ENCODE data around the gene JPH4. TPM values are rescaled to one million over a fixed set of nuclear protein-coding genes. Genes with fewer than 3 reads are reported as not detected.
"Not testable (repeated sequence)": the region's sequence is repeated elsewhere in the genome, so short reads cannot be mapped to it uniquely, and the experiment has no call there.

Gene JPH4
- total RNA-seq, 2 donors from 2014 or later: 0.52 to 0.99 TPM

DNA sequence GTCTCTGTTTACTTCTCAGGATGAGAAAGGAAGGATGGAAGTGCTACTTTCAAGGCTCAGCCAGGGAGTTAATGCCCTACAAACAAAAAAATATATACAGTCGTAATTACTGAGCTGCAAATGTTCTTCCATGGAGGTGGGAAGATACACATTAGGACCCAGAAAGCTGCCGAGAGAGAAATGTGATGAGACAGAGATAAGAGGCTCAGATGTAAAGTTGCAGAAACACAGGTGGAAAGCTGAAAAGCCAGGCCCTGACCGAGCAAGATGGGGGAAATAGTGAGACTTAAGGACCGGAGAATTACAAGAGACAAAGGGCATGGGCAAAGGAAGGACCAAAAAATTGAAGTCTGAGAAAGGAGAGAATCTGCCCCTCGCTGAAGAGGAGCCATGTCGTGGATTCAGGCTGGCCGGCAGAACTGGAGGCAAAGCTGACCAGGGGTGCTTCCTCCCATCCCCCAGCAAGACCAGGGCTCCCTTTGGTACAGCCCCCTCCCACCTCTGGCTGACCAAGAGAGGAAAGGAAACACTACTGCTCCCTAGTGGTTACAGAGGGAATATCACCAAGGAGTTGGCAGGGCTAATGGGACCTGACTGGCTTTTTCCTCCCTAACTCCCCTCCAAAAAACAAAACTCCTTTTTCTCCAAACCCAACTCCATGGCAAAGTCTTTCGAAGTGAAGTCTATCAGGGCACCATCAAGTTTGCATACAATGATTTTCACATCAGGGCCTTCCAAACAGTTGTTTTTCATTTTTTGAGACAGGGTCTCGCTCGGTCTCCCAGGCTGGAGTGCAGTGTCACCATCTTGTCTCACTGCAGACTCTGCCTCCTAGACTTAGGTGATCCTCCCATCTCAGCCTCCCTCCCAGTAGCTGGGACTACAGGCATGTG is 39.1 kb downstream of the JPH4 start:
- TF ChIP-seq, protein P1, sequence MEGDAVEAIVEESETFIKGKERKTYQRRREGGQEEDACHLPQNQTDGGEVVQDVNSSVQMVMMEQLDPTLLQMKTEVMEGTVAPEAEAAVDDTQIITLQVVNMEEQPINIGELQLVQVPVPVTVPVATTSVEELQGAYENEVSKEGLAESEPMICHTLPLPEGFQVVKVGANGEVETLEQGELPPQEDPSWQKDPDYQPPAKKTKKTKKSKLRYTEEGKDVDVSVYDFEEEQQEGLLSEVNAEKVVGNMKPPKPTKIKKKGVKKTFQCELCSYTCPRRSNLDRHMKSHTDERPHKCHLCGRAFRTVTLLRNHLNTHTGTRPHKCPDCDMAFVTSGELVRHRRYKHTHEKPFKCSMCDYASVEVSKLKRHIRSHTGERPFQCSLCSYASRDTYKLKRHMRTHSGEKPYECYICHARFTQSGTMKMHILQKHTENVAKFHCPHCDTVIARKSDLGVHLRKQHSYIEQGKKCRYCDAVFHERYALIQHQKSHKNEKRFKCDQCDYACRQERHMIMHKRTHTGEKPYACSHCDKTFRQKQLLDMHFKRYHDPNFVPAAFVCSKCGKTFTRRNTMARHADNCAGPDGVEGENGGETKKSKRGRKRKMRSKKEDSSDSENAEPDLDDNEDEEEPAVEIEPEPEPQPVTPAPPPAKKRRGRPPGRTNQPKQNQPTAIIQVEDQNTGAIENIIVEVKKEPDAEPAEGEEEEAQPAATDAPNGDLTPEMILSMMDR (IDR thresholded peaks at IDR 0.05): peak; percentile 58 to 76 (median 66)
- no peak for TF ChIP-seq POLR2A (IDR thresholded peaks at IDR 0.05)
- no peaks in the 10 kb centered on the region for H3K27me3 ChIP-seq
- intact Hi-C loops (cut with DNase I): no loop called here
- peak in 1 of 4 donors; percentile 34 for DNase-seq
- H3K4me3 ChIP-seq: no peak overlapping the region
- 37 to 40% methylated on average over 10 of the region's 10 CpGs for WGBS, 2 donors
- ATAC-seq: peak; percentile 84
- no peak overlapping the region for H3K27ac ChIP-seq
- H3K4me1 ChIP-seq: no peaks in the 10 kb centered on the region
- H3K9me3 ChIP-seq: no peaks in the 10 kb centered on the region
- no peaks in the 10 kb centered on the region for H3K36me3 ChIP-seq (replicated peaks in 1 of 2; ENCODE audit: insufficient read depth in 1 of 2, low read depth in 2 of 2)

DNA sequence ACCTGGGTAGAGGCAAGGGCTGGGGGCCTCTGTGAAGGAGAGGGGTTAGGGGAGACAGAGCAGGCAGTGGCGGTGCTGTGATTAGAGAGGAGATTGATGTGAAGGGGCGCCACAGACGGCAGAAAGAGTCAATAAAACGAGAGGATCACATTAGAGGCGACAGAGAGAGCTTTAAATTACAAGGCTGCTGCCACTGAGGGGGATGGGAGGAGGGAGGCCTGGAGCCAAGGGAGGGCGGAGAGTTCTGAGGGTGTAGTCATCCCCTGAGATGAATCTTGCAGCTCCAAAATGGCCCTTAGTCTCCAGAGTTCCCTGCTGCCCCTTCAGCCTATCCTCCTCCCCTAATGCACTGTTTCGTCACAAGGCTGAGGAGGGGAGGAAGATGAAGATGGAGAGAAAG is 39.8 kb downstream of the JPH4 start:
- DNase-seq: no peak
- WGBS, 2 donors: 52 to 55% methylated on average over 7 of the region's 7 CpGs
- TF ChIP-seq, protein P1 (IDR thresholded peaks at IDR 0.05): no peak
- no peak for TF ChIP-seq POLR2A (IDR thresholded peaks at IDR 0.05)
- Histone ChIP-seq H3K4me1 (no peaks in the 10 kb centered on the region), H3K36me3 (replicated peaks in 1 of 2; ENCODE audit: insufficient read depth in 1 of 2, low read depth in 2 of 2) (no peaks in the 10 kb centered on the region), H3K4me3 (no peak overlapping the region), H3K9me3 (no peaks in the 10 kb centered on the region), H3K27me3 (no peaks in the 10 kb centered on the region), H3K27ac (no peak overlapping the region)
- intact Hi-C loops (cut with DNase I): no loop called here
- no peak for ATAC-seq

DNA sequence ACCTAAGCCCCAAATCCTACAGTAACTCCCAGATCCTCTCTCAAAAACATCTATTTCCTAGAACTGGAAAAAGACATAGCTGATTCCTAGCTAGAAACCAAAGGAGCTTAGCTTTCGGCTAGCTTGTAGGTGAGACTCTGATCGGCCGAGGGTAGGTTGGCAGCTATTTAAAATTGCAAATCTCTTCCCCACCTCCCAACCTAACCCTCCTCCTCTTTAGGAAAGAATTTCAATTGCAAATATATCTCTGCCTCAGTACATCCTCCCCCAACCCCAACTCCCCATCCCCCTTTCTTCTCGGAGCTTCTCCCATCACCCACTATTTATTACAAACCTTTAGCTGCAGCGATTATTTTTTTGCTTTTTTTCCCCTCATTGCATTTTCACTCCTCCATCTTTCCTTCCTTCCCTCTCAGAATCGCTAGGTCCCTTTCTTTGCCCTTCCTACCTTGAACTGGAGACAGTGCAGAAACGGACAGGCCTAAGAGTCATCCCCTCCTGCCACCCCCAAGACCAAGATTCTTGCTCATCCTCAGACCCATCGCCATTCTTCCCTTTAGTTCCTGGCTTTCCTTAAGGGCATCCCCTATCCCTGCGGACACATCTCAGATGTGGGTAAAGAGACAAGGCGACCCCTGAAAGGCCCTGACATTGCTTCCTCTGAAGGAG is 40.4 kb downstream of the JPH4 start:
- 76 to 78% methylated on average over 10 of the region's 10 CpGs for WGBS, 2 donors
- Histone ChIP-seq H3K27ac (no peak overlapping the region), H3K4me3 (no peak overlapping the region), H3K36me3 (replicated peaks in 1 of 2; ENCODE audit: insufficient read depth in 1 of 2, low read depth in 2 of 2) (no peaks in the 10 kb centered on the region), H3K9me3 (no peaks in the 10 kb centered on the region), H3K27me3 (no peaks in the 10 kb centered on the region), H3K4me1 (no peaks in the 10 kb centered on the region)
- intact Hi-C loops (cut with DNase I): no loop called here
- TF ChIP-seq POLR2A (IDR thresholded peaks at IDR 0.05): no peak
- TF ChIP-seq, protein P1 (IDR thresholded peaks at IDR 0.05): no peak
- no peak for ATAC-seq
- DNase-seq: no peak

DNA sequence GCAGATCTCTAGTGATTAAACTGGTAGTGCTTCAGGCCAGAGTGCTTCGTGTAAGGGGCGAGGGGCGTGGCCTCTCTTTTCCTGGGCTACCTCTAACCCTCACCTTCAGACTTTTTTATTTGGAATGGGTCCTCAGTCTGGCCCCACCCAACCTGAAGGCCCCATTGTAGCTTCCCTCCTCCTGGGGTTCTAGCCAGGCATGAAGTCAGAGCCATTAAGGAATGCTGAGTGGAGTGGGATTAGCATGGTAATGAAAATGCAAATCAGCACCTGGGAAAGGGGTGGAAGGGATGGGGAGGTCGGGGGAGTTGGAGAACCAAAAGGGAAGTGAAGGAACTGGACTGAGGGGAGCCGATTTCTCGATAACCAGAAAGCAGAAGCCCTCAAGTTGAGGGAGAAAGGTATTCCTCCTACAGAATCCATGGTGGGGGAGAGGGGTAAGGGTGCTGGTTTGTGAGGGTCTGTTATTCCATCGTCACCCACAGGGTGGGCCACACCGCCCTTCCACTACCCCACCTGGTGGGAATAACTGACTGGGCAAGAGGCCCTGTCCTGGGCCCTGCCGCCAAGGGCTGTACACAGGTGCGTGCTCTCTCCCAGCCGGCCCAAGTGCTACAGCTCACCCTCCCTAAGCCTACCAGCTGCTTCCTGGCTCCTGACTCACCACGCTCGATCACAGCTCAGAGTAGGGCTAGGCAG is 41.1 kb downstream of the JPH4 start:
- Histone ChIP-seq H3K27me3 (no peaks in the 10 kb centered on the region), H3K9me3 (no peaks in the 10 kb centered on the region), H3K36me3 (replicated peaks in 1 of 2; ENCODE audit: insufficient read depth in 1 of 2, low read depth in 2 of 2) (no peaks in the 10 kb centered on the region), H3K4me1 (no peaks in the 10 kb centered on the region), H3K27ac (no peak overlapping the region), H3K4me3 (no peak overlapping the region)
- DNase-seq (no peak), ATAC-seq (no peak)
- intact Hi-C loops (cut with DNase I): no loop called here
- no peak for TF ChIP-seq POLR2A (IDR thresholded peaks at IDR 0.05)
- TF ChIP-seq, protein P1 (IDR thresholded peaks at IDR 0.05): no peak
- whole genome bisulfite sequencing, 2 donors: 67 to 74% methylated on average over 7 to 13 of the region's 13 CpGs

DNA sequence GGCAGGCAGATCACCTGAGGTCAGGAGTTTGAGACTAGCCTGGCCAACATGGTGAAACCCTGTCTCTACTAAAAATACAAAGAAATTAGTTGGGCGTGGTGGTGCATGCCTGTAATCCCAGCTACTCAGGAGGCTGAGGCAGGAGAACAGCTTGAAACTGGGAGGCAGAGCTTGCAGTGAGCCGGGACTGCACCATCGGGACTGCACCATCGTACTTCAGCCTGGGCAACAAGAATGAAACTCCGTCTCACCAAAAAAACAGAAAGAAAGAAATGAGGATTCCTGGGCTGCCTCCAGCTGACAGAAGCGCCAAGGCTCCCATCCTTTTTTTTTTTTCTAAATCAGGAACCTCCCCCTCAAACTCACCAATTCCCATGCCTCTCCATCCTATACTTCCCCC is 41.7 kb downstream of the JPH4 start:
- intact Hi-C loops (cut with DNase I); H3K4me1 ChIP-seq; H3K27ac ChIP-seq; H3K27me3 ChIP-seq; H3K4me3 ChIP-seq; H3K36me3 ChIP-seq (replicated peaks in 1 of 2; ENCODE audit: insufficient read depth in 1 of 2, low read depth in 2 of 2); H3K9me3 ChIP-seq; ATAC-seq; DNase-seq: not testable (repeated sequence)
- 82 to 86% methylated on average over 6 of the region's 6 CpGs for WGBS, 2 donors

All from body of pancreas (tissue), 4 donors.